CD14-positive monocyte (primary cell): ENCODE data around the gene CENATAC. TPM values are rescaled to one million over a fixed set of nuclear protein-coding genes. Genes with fewer than 3 reads are reported as not detected.
"Not testable (repeated sequence)": the region's sequence is repeated elsewhere in the genome, so short reads cannot be mapped to it uniquely, and the experiment has no call there.

Source experiments
- DNase-seq, 3 donors: peaks; one replicate each; pipeline ENCODE4 v3.0.0-alpha.2; 2011 to 2022
- H2AFZ ChIP-seq: 2 replicates; pipeline ENCODE4 v1.6.0; 2012; ENCODE audit warnings: mild to moderate bottlenecking, low read depth, low read length, inconsistent platforms; ENCODE audit not compliant: insufficient read depth, poor library complexity, severe bottlenecking
- H3K27ac ChIP-seq, 2 donors: 1 replicate in 1 of 2; 2 replicates in 1 of 2; pipeline ENCODE4 v1.5.1; 2012 to 2013; ENCODE audit warnings: low read length in 2 of 2, control low read depth in 1 of 2, inconsistent platforms in 1 of 2, low read depth in 1 of 2, mild to moderate bottlenecking in 1 of 2
- H3K27me3 ChIP-seq, 2 donors: one replicate each; pipeline versions ENCODE4 v1.6.0 to v1.6.1; 2011 to 2013; ENCODE audit warnings: low read length in 2 of 2; ENCODE audit not compliant: control insufficient read depth in 2 of 2, insufficient read depth in 2 of 2
- H3K36me3 ChIP-seq, 2 donors: replicated peaks in 1 of 2; 1 replicate in 1 of 2; 2 replicates in 1 of 2; pipeline versions ENCODE4 v1.5.1 to v1.6.1; 2012 to 2013; ENCODE audit warnings: low read length in 2 of 2, control low read depth in 1 of 2, inconsistent platforms in 1 of 2, mild to moderate bottlenecking in 1 of 2; ENCODE audit not compliant: insufficient read depth in 2 of 2, control insufficient read depth in 1 of 2
- H3K4me1 ChIP-seq, 2 donors: 1 replicate in 1 of 2; 2 replicates in 1 of 2; pipeline versions ENCODE4 v1.5.1 to v1.6.1; 2012 to 2013; ENCODE audit warnings: low read length in 2 of 2, control low read depth in 1 of 2, inconsistent platforms in 1 of 2, mild to moderate bottlenecking in 1 of 2, moderate library complexity in 1 of 2; ENCODE audit not compliant: insufficient read depth in 2 of 2, control insufficient read depth in 1 of 2
- H3K4me2 ChIP-seq: replicated peaks from 2 replicates; pipeline ENCODE3; 2012; ENCODE audit warnings: low read length, moderate library complexity, mild to moderate bottlenecking; ENCODE audit not compliant: poor library complexity, severe bottlenecking; ENCODE audit errors: extremely low read depth
- H3K4me3 ChIP-seq, 3 experiments: fragments of 200-600 bp in 1 of 3; sonication (generic) in 1 of 3; replicated peaks in 1 of 3; 1 replicate in 2 of 3; 2 replicates in 1 of 3; pipeline ENCODE4 v1.5.1; 2011 to 2013; ENCODE audit warnings: low read length in 3 of 3, mild to moderate bottlenecking in 3 of 3, control low read depth in 2 of 3, low read depth in 2 of 3, inconsistent platforms in 1 of 3, moderate library complexity in 1 of 3
- H3K79me2 ChIP-seq: 2 replicates; pipeline ENCODE4 v1.6.0; 2012; ENCODE audit warnings: mild to moderate bottlenecking, control low read depth, inconsistent platforms, low read length, moderate library complexity; ENCODE audit not compliant: insufficient read depth
- H3K9ac ChIP-seq: 2 replicates; pipeline ENCODE4 v1.6.0; 2017; ENCODE audit warnings: low read length, mild to moderate bottlenecking; ENCODE audit not compliant: insufficient read depth, poor library complexity, severe bottlenecking
- H3K9me3 ChIP-seq, 2 donors: replicated peaks in 1 of 2; 1 replicate in 1 of 2; 2 replicates in 1 of 2; pipeline versions ENCODE4 v1.5.1 to v1.6.1; 2012 to 2013; ENCODE audit warnings: low read length in 2 of 2, control low read depth in 1 of 2; ENCODE audit not compliant: control insufficient read depth in 1 of 2, insufficient read depth in 1 of 2
- H4K20me1 ChIP-seq: 2 replicates; pipeline ENCODE4 v1.6.0; 2012; ENCODE audit warnings: mild to moderate bottlenecking, low read length, control low read depth, moderate library complexity; ENCODE audit not compliant: insufficient read depth
- H3K27ac Mint-ChIP-seq, 7 donors: one replicate each; pipeline ENCODE4 v1.8.0; 2020; ENCODE audit warnings: mild to moderate bottlenecking in 7 of 7, mixed read lengths in 7 of 7, moderate library complexity in 6 of 7, inconsistent platforms in 2 of 7
- H3K27me3 Mint-ChIP-seq, 3 donors: one replicate each; pipeline ENCODE4 v1.8.0; 2021 to 2022; ENCODE audit warnings: low read depth in 3 of 3, mild to moderate bottlenecking in 3 of 3, mixed read lengths in 3 of 3, moderate library complexity in 3 of 3, inconsistent platforms in 1 of 3
- H3K36me3 Mint-ChIP-seq, 2 donors: one replicate each; pipeline ENCODE4 v1.8.0; 2020; ENCODE audit warnings: mixed read lengths in 2 of 2, inconsistent platforms in 1 of 2, mild to moderate bottlenecking in 1 of 2
- H3K4me1 Mint-ChIP-seq: one replicate; pipeline ENCODE4 v1.8.0; 2020; ENCODE audit warnings: mild to moderate bottlenecking, mixed read lengths
- H3K4me3 Mint-ChIP-seq, 2 donors: one replicate each; pipeline ENCODE4 v1.8.0; 2020; ENCODE audit warnings: mild to moderate bottlenecking in 2 of 2, mixed read lengths in 2 of 2, moderate library complexity in 1 of 2
- H3K9me3 Mint-ChIP-seq, 7 donors: one replicate each; pipeline ENCODE4 v1.8.0; 2020 to 2022; ENCODE audit warnings: mixed read lengths in 7 of 7, mild to moderate bottlenecking in 6 of 7, moderate library complexity in 6 of 7, inconsistent platforms in 2 of 7
- WGBS: methylation state at CpG from one replicate; pipeline ENCODE4 v1.1.5; 2013; ENCODE audit warnings: missing lambda C conversion rate; ENCODE audit not compliant: insufficient coverage; 5-methylcytosine and 5-hydroxymethylcytosine counted together
- intact Hi-C, 2 donors: fragments of 100-400 bp; cut with micrococcal nuclease; formaldehyde crosslinking; loops; one replicate each; pipeline versions ENCODE4 v1.15.0 to v1.15.1; 2023
- polyA plus RNA-seq, 3 donors: library from polyadenylated mRNA; depleted of rRNA in 1 of 3; unstranded in 2 of 3; stranded (reverse) in 1 of 3; fragments of 300-500 nt in 2 of 3; fragments of >200 nt in 1 of 3; fragmentation: Illumina TruSeq in 2 of 3; gene quantifications; 1 replicate in 2 of 3; 2 replicates in 1 of 3; pipeline ENCODE4 v1.2.3, GENCODE V29; 2012 to 2021
- TF ChIP-seq, protein P1 (sequence below): fragments of 200-600 bp; IDR thresholded peaks from one replicate; pipeline ENCODE4 v1.8.0; 2022; ENCODE audit warnings: antibody characterized with exemption, mild to moderate bottlenecking

The CENATAC gene
- polyA plus RNA-seq, 3 donors = 2.7 to 47.8 (median 4.1) TPM

DNA sequence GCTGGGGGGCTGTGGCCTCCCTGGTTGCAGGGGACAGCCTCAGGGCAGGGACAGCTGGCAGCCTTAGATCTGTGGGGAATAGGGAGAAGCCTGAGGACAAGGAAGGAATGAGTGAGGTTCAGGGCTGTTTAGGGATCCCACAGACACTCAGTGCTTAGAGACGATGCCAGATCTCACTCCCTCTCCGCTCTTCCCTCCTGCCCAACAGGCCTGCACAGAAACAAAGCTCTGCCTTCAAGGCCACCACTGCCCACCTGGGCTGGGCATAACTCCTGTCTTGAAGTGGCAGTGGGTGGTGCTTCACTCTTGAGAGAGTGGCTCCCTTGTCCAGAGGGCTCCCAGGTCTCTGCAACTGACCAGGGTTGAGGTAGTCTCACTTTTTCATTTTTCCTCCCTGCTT, 13.1 kb upstream of the CENATAC start:
- intact Hi-C loops = no loop called here
- no peak overlapping the region for H2AFZ ChIP-seq
- Mint-ChIP-seq H3K4me1 (peaks cover 12% of the 10 kb centered on the region), H3K9me3 (peaks cover 0 to 1% (median 0%) of the 10 kb centered on the region in 7 donors), H3K27ac (no peak overlapping the region), H3K36me3 (no peaks in the 10 kb centered on the region), H3K27me3 (peaks cover 2 to 6% (median 5%) of the 10 kb centered on the region in 3 donors), H3K4me3 (no peak overlapping the region)
- TF ChIP-seq, protein P1, sequence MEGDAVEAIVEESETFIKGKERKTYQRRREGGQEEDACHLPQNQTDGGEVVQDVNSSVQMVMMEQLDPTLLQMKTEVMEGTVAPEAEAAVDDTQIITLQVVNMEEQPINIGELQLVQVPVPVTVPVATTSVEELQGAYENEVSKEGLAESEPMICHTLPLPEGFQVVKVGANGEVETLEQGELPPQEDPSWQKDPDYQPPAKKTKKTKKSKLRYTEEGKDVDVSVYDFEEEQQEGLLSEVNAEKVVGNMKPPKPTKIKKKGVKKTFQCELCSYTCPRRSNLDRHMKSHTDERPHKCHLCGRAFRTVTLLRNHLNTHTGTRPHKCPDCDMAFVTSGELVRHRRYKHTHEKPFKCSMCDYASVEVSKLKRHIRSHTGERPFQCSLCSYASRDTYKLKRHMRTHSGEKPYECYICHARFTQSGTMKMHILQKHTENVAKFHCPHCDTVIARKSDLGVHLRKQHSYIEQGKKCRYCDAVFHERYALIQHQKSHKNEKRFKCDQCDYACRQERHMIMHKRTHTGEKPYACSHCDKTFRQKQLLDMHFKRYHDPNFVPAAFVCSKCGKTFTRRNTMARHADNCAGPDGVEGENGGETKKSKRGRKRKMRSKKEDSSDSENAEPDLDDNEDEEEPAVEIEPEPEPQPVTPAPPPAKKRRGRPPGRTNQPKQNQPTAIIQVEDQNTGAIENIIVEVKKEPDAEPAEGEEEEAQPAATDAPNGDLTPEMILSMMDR = no peak
- H3K27me3 ChIP-seq = no peaks in the 10 kb centered on the region
- no peak overlapping the region for H3K4me3 ChIP-seq
- no CpG with 5 or more reads among the region's 2 CpGs for WGBS
- no peaks in the 10 kb centered on the region for H3K9me3 ChIP-seq
- H3K9ac ChIP-seq = no peak overlapping the region
- peaks cover 9 to 11% of the 10 kb centered on the region in 2 donors for H3K4me1 ChIP-seq
- no peak overlapping the region for H3K4me2 ChIP-seq
- H3K79me2 ChIP-seq = no peaks in the 10 kb centered on the region
- H3K27ac ChIP-seq = no peak overlapping the region
- H3K36me3 ChIP-seq = no peaks in the 10 kb centered on the region
- DNase-seq = no peak
- no peaks in the 10 kb centered on the region for H4K20me1 ChIP-seq

DNA sequence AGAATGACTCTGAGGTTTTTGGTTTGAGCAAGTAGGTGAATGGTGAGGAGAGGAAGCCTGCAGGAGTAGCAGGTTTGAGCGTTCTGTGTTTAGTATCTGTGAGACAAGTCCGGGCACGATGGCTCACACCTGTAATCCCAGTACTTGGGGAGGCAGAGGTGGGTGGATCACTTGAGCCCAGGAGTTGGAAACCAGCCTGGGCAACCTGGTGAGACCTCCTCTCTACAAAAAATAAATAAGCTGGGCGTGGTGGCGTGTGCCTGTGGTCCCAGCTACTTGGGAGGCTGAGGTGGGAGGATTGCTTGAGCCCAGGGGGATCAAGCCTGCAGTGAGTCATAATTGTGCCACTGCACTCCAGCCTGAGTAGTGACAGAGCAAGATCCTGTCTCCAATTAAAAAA, 9.7 kb upstream of the CENATAC start:
- Histone ChIP-seq H3K36me3 (no peaks in the 10 kb centered on the region), H3K27ac (no peak overlapping the region), H3K9ac (no peak overlapping the region), H3K4me1 (no peaks in the 10 kb centered on the region), H3K4me3 (no peak overlapping the region), H2AFZ (no peak overlapping the region), H3K4me2 (no peak overlapping the region), H4K20me1 (no peaks in the 10 kb centered on the region), H3K27me3 (no peaks in the 10 kb centered on the region), H3K9me3 (no peaks in the 10 kb centered on the region), H3K79me2 (no peaks in the 10 kb centered on the region)
- no peak for DNase-seq
- 90% methylated on average over 2 of the region's 5 CpGs for WGBS
- intact Hi-C loops = no loop called here
- Mint-ChIP-seq H3K9me3 (peaks cover 0 to 5% (median 1%) of the 10 kb centered on the region in 7 donors), H3K36me3 (peaks cover 0 to 3% of the 10 kb centered on the region in 2 donors), H3K4me3 (no peak overlapping the region), H3K4me1 (peaks cover 2% of the 10 kb centered on the region), H3K27ac (no peak overlapping the region), H3K27me3 (peaks cover 1 to 6% (median 4%) of the 10 kb centered on the region in 3 donors)
- TF ChIP-seq, protein P1 = no peak

DNA sequence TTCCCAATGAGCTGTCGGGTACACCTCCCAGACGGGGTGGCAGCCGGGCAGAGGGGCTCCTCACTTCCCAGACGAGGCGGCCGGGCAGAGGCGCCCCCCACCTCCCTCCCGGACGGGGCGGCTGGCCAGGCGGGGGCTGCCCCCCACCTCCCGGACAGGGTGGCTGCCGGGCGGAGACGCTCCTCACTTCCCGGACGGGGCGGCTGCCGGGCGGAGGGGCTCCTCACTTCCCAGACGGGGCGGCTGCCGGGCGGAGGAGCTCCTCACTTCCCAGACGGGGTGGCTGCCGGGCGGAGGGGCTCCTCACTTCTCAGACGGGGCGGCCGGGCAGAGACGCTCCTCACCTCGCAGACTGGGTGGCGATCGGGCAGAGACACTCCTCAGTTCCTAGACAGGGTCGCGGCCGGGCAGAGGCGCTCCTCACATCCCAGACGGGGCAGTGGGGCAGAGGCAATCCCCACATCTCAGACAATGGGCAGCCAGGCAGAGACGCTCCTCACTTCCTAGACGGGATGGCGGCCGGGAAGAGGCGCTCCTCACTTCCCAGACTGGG, 6.4 kb upstream of the CENATAC start:
- H3K4me1 ChIP-seq, H2AFZ ChIP-seq, H4K20me1 ChIP-seq, H3K4me2 ChIP-seq, H3K9ac ChIP-seq, DNase-seq, H3K36me3 ChIP-seq, H3K4me3 ChIP-seq, H3K79me2 ChIP-seq, H3K36me3 Mint-ChIP-seq, H3K27me3 ChIP-seq, H3K9me3 ChIP-seq, H3K9me3 Mint-ChIP-seq, H3K4me1 Mint-ChIP-seq, H3K4me3 Mint-ChIP-seq, H3K27ac ChIP-seq, H3K27ac Mint-ChIP-seq, H3K27me3 Mint-ChIP-seq, intact Hi-C loops: not testable (repeated sequence)
- 91% methylated on average over 19 of the region's 44 CpGs for WGBS
